ENCODE results near the gene MAST4.

MAST4 gene

GRCh38 chr5:67003685-67003934, 407.4 kb downstream of the MAST4 start (continued):
- TF ChIP-seq ZNF639 (tag by site-specific recombination; IDR thresholded peaks at IDR 0.05), result no peak
- no peak for TF ChIP-seq ZBTB48 (tag by site-specific recombination; IDR thresholded peaks at IDR 0.05)

GRCh38 chr5:67003935-67004729, 407.9 kb downstream of the MAST4 start:
- H3K27ac ChIP-seq (ENCODE audit: extremely low read depth, low read depth, low read length), result peak overlapping the region; percentile 73
- H3K9me3 ChIP-seq (ENCODE audit: control insufficient read depth, insufficient read depth, low read depth, low read length), result no peaks in the 10 kb centered on the region
- CTCF ChIA-PET, result interaction anchor here (0.6 to 1.5 kb wide), 7 partner anchors 17 to 1190 kb away, joined by 3 to 7 read pairs (median 3); no protein-coding TSS in a partner anchor
- peak overlapping the region; percentile 56 for H3K4me3 ChIP-seq (ENCODE audit: low read depth, low read length)
- H3K4me1 ChIP-seq (ENCODE audit: control insufficient read depth, insufficient read depth, low read length), result no peaks in the 10 kb centered on the region
- H3K36me3 ChIP-seq (ENCODE audit: control insufficient read depth in 2 of 2, insufficient read depth in 1 of 2, low read length in 2 of 2), result no peaks in the 10 kb centered on the region
- POLR2A ChIA-PET, result interaction anchor here (0.8 to 2.0 kb wide), 5 partner anchors 9 to 38 kb away, joined by 3 to 14 read pairs (median 3); no protein-coding TSS in a partner anchor
- TF ChIP-seq ZNF530 (tag by site-specific recombination; IDR thresholded peaks at IDR 0.05; ENCODE audit: low read depth) (no peak), ZNF362 (tag by site-specific recombination; IDR thresholded peaks at IDR 0.05) (no peak), ZNF621 (tag by site-specific recombination; IDR thresholded peaks at IDR 0.05) (no peak), ZNF777 (tag by site-specific recombination; IDR thresholded peaks at IDR 0.05; ENCODE audit: borderline replicate concordance) (no peak), HOXD13 (CRISPR knock-in tag; IDR thresholded peaks at IDR 0.05; ENCODE audit: borderline replicate concordance) (peak; percentile 14; the same call in 1 of the 2 replicates), ZNF335 (tag by site-specific recombination; conservative IDR thresholded peaks at IDR 0.05) (peak; percentile 86), ZNF184 (tag by site-specific recombination; IDR thresholded peaks at IDR 0.05) (no peak), ZNF785 (tag by site-specific recombination; IDR thresholded peaks at IDR 0.05) (no peak), ZNF660 (tag by site-specific recombination; IDR thresholded peaks at IDR 0.05) (peak; percentile 91), ZNF155 (tag by site-specific recombination; IDR thresholded peaks at IDR 0.05) (no peak), ZNF76 (tag by site-specific recombination; IDR thresholded peaks at IDR 0.05; ENCODE audit: borderline replicate concordance, low read depth) (peak; percentile 60; the same call in 1 of the 2 replicates), PBX3 (CRISPR knock-in tag; IDR thresholded peaks at IDR 0.05) (0 out of 2 replicates have a peak, but pooled peaks have one; percentile 45), YY1 (tag by site-specific recombination; IDR thresholded peaks at IDR 0.05) (no peak), ZBTB17 (tag by site-specific recombination; IDR thresholded peaks at IDR 0.05) (0 out of 2 replicates have a peak, but pooled peaks have one; percentile 67), ZXDB (tag by site-specific recombination; IDR thresholded peaks at IDR 0.05) (peak; percentile 58; the same call in 1 of the 2 replicates), SP2 (tag by site-specific recombination; IDR thresholded peaks at IDR 0.05) (peak; percentile 30), GLI4 (tag by site-specific recombination; IDR thresholded peaks at IDR 0.05) (no peak), KLF9 (tag by site-specific recombination; IDR thresholded peaks at IDR 0.05; ENCODE audit: low read depth) (peak; percentile 13; the same call in 1 of the 2 replicates), ZNF48 (tag by site-specific recombination; IDR thresholded peaks at IDR 0.05) (no peak), TCF7L2 (IDR thresholded peaks at IDR 0.05; ENCODE audit: borderline replicate concordance, low read depth, low read length) (peak; percentile 72; the same call in 1 of the 2 replicates), ZBTB26 (tag by site-specific recombination; optimal IDR thresholded peaks at IDR 0.05) (peak; percentile 60), SCRT2 (tag by site-specific recombination; IDR thresholded peaks at IDR 0.05) (peak; percentile 69), MYNN (tag by site-specific recombination; IDR thresholded peaks at IDR 0.05; ENCODE audit: borderline replicate concordance) (0 out of 2 replicates have a peak, but pooled peaks have one; percentile 37), PRDM6 (tag by site-specific recombination; IDR thresholded peaks at IDR 0.05) (peak; percentile 39; the same call in 1 of the 2 replicates), KLF17 (tag by site-specific recombination; IDR thresholded peaks at IDR 0.05) (no peak), ZFHX2 (tag by site-specific recombination; conservative IDR thresholded peaks at IDR 0.05) (no peak), ZNF580 (tag by site-specific recombination; IDR thresholded peaks at IDR 0.05) (no peak)
